GM18870 (cell line): ENCODE measurements around the gene SPPL3.
"Not testable (repeated sequence)": the region's sequence is repeated elsewhere in the genome, so short reads cannot be mapped to it uniquely, and the experiment has no call there.

Experiments
- ATAC-seq: cut with Tn5 transposase; IDR thresholded peaks from one replicate; pipeline ENCODE4 v1.9.1; 2021; ENCODE audit warnings: moderate library complexity; ENCODE audit not compliant: unreplicated experiment

The SPPL3 gene

DNA sequence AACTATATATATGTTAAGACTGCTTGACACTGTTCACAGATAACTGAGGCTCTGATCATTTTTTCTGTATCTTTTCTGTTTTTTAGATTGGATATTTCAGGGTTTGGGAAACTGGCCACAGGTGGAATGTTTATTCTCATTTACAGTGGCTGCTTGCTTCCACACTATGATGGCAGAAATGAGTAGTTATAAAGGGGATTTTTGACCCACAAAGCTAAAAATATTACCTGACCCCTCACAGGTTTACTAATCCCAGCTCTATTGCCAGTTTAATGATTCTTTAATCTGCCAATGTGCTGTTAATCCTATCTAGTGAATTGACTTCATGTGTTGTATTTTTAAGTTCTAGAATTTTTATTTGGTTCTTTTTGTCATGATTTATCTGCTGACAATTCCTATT, 148.9 kb downstream of the SPPL3 start:
- ATAC-seq, result no peak

DNA sequence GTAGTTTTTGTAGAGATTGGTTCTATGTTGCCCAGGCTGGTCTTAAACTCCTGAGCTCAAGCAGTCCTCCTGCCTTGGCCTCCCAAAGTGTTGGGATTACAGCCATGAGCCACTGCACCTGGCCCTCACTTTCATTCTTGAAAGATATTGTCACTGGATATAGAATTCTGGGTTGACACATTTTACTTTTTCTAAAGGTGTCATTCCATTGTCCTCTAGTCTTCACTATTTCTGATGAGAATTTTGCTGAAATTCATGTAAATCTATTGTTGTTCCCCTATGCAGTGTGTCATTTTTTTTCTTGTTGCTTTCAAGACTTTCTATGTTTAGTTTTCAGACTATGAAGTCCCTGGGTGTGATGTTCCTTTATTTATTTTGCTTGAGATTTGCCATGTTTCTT, 149.4 kb downstream of the SPPL3 start:
- ATAC-seq, result no peak

DNA sequence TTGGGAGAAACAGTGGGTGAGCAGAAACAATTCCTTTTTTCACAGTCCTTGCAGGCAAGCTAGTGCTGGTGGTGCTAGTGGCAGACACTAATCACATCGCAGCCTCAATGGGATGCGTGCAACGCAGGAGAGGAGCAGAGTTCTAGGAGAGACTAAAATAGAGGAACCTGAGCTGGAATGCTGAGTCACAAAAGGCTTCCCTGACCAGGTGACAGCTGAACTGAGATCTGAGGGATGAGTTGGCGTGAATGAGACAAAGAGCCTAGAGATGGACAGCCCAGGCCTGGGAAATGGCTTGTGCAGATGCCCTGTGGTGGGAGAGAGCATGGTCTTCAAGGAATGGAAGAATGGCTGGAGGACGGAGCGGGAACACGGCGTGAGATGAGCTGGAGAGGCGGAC, 152.8 kb downstream of the SPPL3 start:
- ATAC-seq, result no peak

DNA sequence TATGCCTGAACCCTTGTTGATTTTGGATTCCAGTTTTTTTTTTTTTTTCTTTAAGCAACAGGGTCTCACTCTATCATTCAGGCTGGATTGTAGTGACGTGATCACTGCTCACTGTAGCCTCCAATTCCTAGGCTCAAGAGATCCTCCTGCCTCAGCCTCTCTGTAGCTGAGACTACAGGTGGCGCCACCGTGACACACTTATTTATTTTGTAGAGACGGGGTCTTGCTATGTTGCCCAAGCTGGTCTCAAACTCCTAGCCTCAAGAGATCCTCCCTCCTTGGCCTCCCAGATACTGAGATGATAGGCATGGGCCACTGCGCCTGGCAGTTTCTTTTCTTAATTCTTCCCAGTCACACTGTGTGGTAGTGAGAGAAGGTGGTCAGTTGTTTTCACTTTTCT, 153.4 kb downstream of the SPPL3 start:
- ATAC-seq, result no peak

GRCh38 chr12:120749256-120749655, 154.9 kb downstream of the SPPL3 start:
- ATAC-seq, result no peak

- ATAC-seq, result no peak
Observed at GRCh38 chr12:120748242-120748641, 155.9 kb downstream of the SPPL3 start.

DNA sequence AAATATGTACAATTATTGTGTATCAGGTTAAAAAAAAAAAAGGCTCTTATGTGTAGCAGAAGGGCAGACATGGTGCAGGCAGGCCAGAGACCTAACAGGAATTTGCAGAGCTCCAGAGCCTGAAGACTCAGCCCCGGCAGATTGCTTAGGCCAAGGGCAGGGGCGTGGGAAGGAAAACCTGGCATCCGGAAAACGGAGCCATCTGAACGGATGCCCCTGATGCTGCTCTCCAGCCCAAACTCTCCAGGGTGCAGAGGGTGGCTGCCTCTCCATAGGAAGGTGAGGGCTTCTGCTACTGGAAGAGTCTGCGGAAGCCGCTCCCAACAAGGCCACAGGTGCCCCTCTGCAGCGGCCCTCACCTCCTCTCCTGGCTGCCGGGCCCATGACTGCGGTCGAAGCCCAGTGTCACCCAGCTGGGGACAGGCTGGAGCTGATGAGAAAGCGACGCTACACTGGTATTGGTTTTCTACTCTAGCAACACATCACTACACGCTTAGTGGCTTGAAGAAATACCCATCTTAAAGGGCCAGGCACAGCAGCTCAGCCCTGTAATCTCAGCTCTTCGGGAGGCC, 159.2 kb downstream of the SPPL3 start:
- no peak for ATAC-seq

- ATAC-seq, result no peak
Observed at GRCh38 chr12:120741476-120742421, 162.4 kb downstream of the SPPL3 start.

DNA sequence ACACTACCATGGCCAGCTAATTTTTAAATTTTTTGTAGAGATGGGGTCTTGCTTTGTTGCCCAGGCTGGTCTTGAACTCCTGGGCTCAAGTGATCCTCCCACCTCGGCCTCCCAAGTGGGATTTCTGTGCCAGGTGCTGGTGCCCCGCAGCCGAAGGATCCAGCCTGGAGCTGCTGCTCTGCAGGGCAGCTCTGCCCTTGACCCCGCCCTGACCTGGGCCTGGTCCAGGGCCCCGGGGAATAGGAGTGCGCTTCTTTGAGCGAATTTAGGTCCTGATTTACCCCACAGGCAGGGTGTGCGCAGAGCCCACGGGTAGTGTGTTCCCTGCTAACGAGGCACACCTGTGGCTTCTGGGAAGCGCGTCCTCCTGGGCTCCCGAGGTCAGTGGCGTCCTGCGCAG, 163.3 kb downstream of the SPPL3 start:
- ATAC-seq, result no peak

DNA sequence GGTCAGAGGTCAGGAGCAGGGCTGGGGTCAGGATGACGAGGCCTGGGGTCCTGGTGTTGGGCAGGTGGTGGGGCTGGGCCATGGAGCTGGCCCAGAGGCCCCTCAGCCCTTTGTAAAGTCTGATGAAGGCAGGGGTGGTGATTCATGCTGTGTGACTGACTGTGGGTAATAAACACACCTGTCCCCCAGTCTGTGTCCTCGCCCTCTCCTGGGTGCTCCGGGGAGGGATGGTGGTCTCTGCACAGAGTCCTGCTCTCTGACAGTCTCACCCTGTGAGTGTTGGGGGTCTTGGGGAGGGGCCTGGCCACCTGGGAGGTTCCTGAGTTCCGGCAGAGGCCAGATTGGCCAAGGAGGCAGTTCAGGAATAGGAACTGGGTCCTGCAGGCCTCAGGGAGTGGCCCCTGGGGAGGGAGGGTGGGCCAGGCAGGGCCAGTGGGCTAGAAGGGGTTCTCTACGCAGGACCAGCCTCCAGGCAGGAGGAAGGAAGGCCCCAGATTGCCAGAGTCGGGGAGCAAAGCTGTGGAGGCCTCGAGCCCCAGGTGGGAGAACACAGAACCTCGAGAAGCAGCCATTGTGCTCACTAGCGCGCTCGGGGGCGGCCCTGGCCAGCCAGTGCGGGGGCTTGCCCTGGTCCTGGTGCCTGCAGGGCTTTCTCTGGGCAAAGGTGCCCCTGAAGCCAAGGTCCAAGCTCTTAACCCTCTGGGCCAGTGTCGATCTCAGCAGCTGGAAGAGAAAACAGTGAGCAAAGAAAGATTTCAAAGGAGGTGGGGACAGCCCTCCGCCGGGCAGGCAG, 164.1 kb downstream of the SPPL3 start:
- ATAC-seq, result no peak

DNA sequence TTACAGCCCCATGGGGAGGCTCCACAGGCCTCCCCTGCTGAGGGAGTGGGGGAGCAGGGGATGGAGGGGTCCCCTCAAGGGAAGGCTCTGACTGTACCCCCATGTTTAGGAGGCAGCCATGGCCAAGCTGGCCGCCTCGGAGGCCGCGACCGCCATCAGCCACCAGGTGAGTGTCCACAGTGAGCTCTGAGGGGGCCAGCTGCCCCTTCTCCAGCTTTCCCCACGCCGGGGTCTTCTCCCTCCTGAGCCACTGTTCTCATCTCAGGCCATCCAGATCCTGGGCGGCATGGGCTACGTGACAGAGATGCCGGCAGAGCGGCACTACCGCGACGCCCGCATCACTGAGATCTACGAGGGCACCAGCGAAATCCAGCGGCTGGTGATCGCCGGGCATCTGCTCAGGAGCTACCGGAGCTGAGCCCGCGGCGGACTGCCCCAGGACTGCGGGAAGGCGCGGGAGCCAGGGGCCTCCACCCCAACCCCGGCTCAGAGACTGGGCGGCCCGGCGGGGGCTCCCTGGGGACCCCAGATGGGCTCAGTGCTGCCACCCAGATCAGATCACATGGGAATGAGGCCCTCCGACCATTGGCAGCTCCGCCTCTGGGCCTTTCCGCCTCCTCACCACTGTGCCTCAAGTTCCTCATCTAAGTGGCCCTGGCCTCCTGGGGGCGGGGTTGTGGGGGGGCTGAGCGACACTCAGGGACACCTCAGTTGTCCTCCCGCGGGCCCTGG, 165.0 kb downstream of the SPPL3 start:
- no peak for ATAC-seq

- no peak for ATAC-seq
Observed at GRCh38 chr12:120738252-120739030, 165.7 kb downstream of the SPPL3 start.

DNA sequence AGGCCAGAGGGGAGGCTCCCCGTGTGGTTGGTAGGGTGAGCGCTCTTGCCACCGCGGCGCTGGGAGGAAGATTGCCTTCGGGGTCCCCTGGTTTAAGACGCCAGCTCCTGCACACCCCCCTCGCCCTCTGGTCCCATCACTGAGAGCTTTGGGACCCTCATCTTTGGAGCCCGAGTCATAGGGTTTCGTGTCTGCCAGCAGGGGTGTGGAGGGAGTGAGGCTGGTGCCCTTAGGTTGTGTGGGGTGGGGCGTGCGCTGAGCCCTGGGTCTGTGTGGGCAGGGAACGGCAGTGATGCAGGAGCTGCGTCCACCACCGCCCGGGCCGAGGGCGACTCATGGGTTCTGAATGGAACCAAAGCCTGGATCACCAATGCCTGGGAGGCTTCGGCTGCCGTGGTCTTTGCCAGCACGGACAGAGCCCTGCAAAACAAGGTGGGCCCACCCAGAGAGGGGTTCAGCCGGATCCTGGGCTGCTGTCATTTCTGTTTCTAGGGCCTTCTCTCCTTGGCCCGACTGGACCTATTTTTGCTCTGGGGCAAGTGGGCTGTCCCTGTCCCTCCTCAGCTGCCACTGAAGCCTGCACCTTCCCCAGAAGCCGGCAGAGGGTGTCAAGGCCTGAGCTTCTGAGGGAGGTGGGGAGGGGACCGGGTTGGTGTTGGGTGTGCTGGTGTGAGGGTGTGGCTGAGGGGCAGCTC, 166.5 kb downstream of the SPPL3 start:
- ATAC-seq, result no peak

DNA sequence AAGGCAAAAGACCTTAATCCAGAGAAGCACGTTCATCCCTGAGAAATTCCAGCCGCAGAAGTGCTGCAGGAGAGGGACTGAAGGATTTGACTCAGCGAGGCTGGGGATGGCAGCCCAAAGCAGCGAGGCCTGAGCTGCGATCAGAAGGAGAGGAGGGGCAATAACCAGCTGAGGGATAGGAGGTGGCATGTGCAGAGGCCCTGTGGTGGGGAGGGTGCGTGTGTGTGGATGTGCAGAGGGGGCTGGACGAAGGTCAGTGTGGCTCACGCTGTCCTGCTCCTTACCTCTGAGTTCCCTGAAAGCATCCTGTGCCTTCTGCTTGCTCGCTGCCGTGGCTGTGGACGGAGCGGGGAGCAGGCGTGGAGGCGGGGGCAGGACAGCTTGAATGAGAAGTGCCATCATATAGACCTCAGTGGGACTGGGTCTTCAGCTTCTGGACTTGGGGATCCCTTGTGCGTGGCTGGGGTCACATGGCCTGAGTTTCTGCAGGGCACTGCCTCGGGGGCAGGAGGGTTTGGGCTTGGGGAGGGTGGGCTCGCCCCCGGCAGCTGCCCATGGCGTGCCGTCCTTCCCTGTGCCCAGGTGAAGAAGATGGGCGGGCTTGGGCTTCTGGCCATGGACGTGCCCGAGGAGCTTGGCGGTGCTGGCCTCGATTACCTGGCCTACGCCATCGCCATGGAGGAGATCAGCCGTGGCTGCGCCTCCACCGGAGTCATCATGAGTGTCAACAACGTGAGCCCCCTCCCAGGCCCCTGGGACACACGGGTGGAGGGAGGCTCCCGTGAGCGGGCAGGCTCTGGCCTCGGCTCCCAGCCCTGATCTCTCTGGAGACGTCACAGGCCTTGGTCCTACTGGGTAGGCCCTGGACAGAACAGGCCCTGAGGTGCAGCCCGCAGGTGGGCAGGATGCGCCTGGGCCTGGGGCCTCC, 167.5 kb downstream of the SPPL3 start:
- ATAC-seq, result no peak

GRCh38 chr12:120735181-120735580, 169.0 kb downstream of the SPPL3 start:
- ATAC-seq, result no peak

GRCh38 chr12:120734210-120734609, 169.9 kb downstream of the SPPL3 start:
- ATAC-seq, result no peak

DNA sequence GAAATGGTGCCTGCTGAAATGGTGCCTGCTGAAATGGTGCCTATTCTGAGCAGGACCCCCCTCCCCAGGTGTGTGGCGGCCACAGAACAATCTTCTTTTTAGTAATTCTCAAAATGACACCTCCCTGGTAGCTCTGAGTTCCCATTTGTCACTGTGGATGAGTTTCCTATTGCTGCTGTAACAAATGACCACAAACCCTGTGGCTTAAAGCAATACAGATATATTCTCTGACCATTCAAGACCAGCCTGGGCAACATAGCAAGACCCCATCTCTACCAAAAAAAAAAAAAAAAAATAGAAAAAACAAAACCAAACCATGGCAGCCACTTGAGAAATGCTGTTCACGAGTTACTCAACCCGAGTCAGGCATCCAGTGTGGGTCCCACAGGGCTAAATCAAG, 170.6 kb downstream of the SPPL3 start:
- no peak for ATAC-seq

GRCh38 chr12:120732198-120732597, 172.0 kb downstream of the SPPL3 start:
- not testable (repeated sequence) for ATAC-seq

- no peak for ATAC-seq
Observed at GRCh38 chr12:120726961-120727360, 177.2 kb downstream of the SPPL3 start.
